Spleen (tissue), 11 donors: ENCODE data around the gene PMM2. TPM values are rescaled to one million over a fixed set of nuclear protein-coding genes. Genes with fewer than 3 reads are reported as not detected.

Source experiments
- DNase-seq: peaks from one replicate; pipeline ENCODE4 v3.0.0-alpha.2; 2020
- H3K27ac ChIP-seq, 8 donors: fragments of 200-600 bp; sonication (generic) in 7 of 8; 1 replicate in 4 of 8; 2 replicates in 4 of 8; pipeline versions ENCODE4 v1.5.0 to v1.8.0; 2016 to 2021; ENCODE audit warnings: inconsistent platforms in 4 of 8, mild to moderate bottlenecking in 4 of 8, moderate library complexity in 1 of 8
- H3K27me3 ChIP-seq, 7 donors: fragments of 200-600 bp; sonication (generic) in 6 of 7; replicated peaks in 1 of 7; 1 replicate in 4 of 7; 2 replicates in 3 of 7; pipeline versions ENCODE4 v1.5.0 to v1.8.0; 2016 to 2021; ENCODE audit warnings: inconsistent platforms in 3 of 7, mild to moderate bottlenecking in 1 of 7
- H3K36me3 ChIP-seq, 6 donors: fragments of 200-600 bp; sonication (generic) in 5 of 6; 1 replicate in 4 of 6; 2 replicates in 2 of 6; pipeline versions ENCODE4 v1.5.0 to v1.8.0; 2016 to 2021; ENCODE audit warnings: inconsistent platforms in 2 of 6
- H3K4me1 ChIP-seq, 6 donors: fragments of 200-600 bp; sonication (generic) in 5 of 6; 1 replicate in 3 of 6; 2 replicates in 3 of 6; pipeline versions ENCODE4 v1.5.0 to v1.8.0; 2016 to 2021; ENCODE audit warnings: inconsistent platforms in 3 of 6
- H3K4me3 ChIP-seq, 8 donors: fragments of 200-600 bp; sonication (generic) in 7 of 8; 1 replicate in 4 of 8; 2 replicates in 4 of 8; pipeline versions ENCODE4 v1.5.0 to v1.8.0; 2016 to 2021; ENCODE audit warnings: inconsistent platforms in 4 of 8, mild to moderate bottlenecking in 4 of 8, moderate library complexity in 2 of 8
- H3K9me3 ChIP-seq, 8 donors: fragments of 200-600 bp; sonication (generic) in 7 of 8; 1 replicate in 4 of 8; 2 replicates in 4 of 8; pipeline versions ENCODE4 v1.5.0 to v1.8.0; 2016 to 2021; ENCODE audit warnings: inconsistent platforms in 4 of 8
- POLR2A ChIP-seq, 3 donors: fragments of 450-650 bp; IDR thresholded peaks; one replicate each; pipeline ENCODE4 v1.5.1; 2017; ENCODE audit warnings: antibody characterized with exemption in 3 of 3, mild to moderate bottlenecking in 1 of 3
- POLR2AphosphoS5 ChIP-seq, 3 donors: sonication (generic); formaldehyde crosslinking; IDR thresholded peaks; one replicate each; pipeline ENCODE4 v1.5.1; 2017; ENCODE audit warnings: antibody characterized with exemption in 3 of 3
- WGBS, 5 donors: extraction: QIAGEN DNeasy Blood & Tissue Kit in 3 of 5; methylation state at CpG; one replicate each; pipeline versions ENCODE4 v1.1.5 to v1.1.7; 2013 to 2018; 5-methylcytosine and 5-hydroxymethylcytosine counted together
- intact Hi-C: fragments of 100-400 bp; cut with DNase I; formaldehyde crosslinking; loops from one replicate; pipeline ENCODE4 v1.15.0; 2023; ENCODE audit warnings: low total_unique reads
- polyA plus RNA-seq, 3 donors: library from polyadenylated mRNA; stranded (reverse); fragments of 200-250 nt; gene quantifications; one replicate each; pipeline ENCODE4 v1.2.1, GENCODE V29; 2013
- total RNA-seq, 7 donors: library from RNA; depleted of rRNA in 3 of 7; stranded (reverse); fragments of >200 nt in 3 of 7; fragmentation: NEBNext Ultra II Directional in 4 of 7; extraction: Animal tissue kit (Norgen Biotek cat#: 25700) in 4 of 7; gene quantifications; one replicate each; pipeline versions ENCODE4 v1.1.0 to v1.2.1, GENCODE V29; 2016 to 2021
- TF ChIP-seq, protein P1 (sequence below), 11 experiments: fragments of 200-600 bp in 7 of 11; fragments of 450-650 bp in 4 of 11; sonication (generic) in 4 of 11; IDR thresholded peaks in 8 of 11; conservative IDR thresholded peaks in 3 of 11; 1 replicate in 7 of 11; 2 replicates in 4 of 11; pipeline versions ENCODE4 v1.4.0 to v1.8.0; 2016 to 2021; ENCODE audit warnings: antibody characterized with exemption in 11 of 11, inconsistent platforms in 4 of 11, mild to moderate bottlenecking in 1 of 11
- donor health status: healthy with polysubstance abuse.
- donor health status: DM: no; HTN: no; CAD: no; lungs with moderate emphysema.
- donor health status: DM: no; HTN: no; CAD: no.
- donor health status: Bipolar disorder and iron deficiency.
- donor health status: healthy.
- donor health status: DM: no; HTN: no; CAD: no.
- donor health status: DM: yes; HTN: yes; CAD: no.

PMM2 gene
- total and polyA plus RNA-seq, 10 donors: 13.0 to 38.8 (median 30.8) TPM

DNA sequence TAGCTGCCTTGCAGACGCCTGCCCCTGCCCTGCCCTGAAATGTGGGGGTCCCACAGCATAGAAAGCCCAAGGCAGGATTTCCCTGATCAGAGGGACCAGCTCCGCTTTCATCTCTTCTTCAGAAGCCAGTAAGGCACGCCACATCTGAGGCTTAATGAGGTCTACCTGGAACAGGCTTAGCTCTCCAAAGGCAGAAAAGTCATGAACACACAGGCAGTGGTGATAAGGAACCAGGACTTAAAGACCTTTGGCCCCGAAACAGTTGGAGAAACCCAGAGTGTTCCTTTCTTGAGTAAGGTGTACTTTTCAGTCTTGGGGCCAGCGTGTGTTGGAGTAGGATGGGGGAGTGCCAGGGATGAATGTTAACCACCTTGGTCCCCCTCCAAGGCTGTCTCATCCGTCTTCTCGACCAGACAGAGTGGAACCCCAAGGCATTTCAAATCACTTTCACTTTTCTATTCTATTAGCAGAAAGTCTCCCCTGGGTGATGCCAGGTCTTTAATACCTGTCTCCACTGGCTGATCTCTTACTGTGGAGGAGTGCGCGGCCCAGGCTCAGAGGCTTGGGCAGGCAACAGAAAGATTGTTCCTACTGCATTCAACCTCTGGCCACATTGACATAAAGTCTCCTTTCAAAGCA lies 44.1 kb upstream of the PMM2 start:
- Histone ChIP-seq H3K4me1 (no peaks in the 10 kb centered on the region), H3K4me3 (no peak overlapping the region), H3K9me3 (no peaks in the 10 kb centered on the region), H3K27ac (no peak overlapping the region), H3K27me3 (no peaks in the 10 kb centered on the region), H3K36me3 (peaks cover 0 to 46% (median 4%) of the 10 kb centered on the region in 6 donors)
- peak; percentile 24 for DNase-seq
- 67 to 82% (median 72%) methylated on average over 7 to 9 of the region's 9 CpGs for WGBS, 5 donors
- intact Hi-C loops: no loop called here
- TF ChIP-seq POLR2AphosphoS5 (IDR thresholded peaks at IDR 0.05) (no peak), POLR2A (IDR thresholded peaks at IDR 0.05) (no peak)
- TF ChIP-seq, protein P1, sequence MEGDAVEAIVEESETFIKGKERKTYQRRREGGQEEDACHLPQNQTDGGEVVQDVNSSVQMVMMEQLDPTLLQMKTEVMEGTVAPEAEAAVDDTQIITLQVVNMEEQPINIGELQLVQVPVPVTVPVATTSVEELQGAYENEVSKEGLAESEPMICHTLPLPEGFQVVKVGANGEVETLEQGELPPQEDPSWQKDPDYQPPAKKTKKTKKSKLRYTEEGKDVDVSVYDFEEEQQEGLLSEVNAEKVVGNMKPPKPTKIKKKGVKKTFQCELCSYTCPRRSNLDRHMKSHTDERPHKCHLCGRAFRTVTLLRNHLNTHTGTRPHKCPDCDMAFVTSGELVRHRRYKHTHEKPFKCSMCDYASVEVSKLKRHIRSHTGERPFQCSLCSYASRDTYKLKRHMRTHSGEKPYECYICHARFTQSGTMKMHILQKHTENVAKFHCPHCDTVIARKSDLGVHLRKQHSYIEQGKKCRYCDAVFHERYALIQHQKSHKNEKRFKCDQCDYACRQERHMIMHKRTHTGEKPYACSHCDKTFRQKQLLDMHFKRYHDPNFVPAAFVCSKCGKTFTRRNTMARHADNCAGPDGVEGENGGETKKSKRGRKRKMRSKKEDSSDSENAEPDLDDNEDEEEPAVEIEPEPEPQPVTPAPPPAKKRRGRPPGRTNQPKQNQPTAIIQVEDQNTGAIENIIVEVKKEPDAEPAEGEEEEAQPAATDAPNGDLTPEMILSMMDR (IDR thresholded peaks at IDR 0.05 in 8 of 11, conservative IDR thresholded peaks at IDR 0.05 in 3 of 11): no peak

DNA sequence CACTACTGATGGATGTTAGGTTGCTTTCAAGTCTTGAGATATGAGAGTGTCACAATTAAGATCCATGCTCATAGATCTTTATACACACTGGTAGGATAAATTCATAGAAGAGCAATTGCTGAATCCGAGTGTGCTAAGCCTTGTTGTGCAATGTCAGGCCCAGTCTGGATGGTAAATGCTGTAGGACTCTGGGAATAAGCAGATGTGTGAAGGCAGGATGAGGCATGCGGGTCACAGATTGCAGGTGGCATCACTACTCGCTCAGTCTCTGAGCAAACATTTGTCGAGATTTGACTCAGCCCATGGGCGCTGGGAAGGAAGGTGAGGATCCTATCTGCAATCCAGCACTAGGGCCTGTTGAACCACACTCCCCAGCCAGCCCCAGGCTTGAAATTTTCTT lies 40.9 kb upstream of the PMM2 start:
- WGBS, 5 donors: 90 to 96% (median 94%) methylated on average over 5 of the region's 5 CpGs
- peaks cover 0 to 44% (median 1%) of the 10 kb centered on the region in 6 donors for H3K36me3 ChIP-seq
- H3K27ac ChIP-seq: no peak overlapping the region
- DNase-seq: peak; percentile 9
- H3K27me3 ChIP-seq: no peaks in the 10 kb centered on the region
- TF ChIP-seq, protein P1 (IDR thresholded peaks at IDR 0.05 in 8 of 11, conservative IDR thresholded peaks at IDR 0.05 in 3 of 11): no peak
- no peak for TF ChIP-seq POLR2AphosphoS5 (IDR thresholded peaks at IDR 0.05)
- no peak for TF ChIP-seq POLR2A (IDR thresholded peaks at IDR 0.05)
- no peaks in the 10 kb centered on the region for H3K9me3 ChIP-seq
- no peaks in the 10 kb centered on the region for H3K4me1 ChIP-seq
- H3K4me3 ChIP-seq: no peak overlapping the region
- intact Hi-C loops: no loop called here

DNA sequence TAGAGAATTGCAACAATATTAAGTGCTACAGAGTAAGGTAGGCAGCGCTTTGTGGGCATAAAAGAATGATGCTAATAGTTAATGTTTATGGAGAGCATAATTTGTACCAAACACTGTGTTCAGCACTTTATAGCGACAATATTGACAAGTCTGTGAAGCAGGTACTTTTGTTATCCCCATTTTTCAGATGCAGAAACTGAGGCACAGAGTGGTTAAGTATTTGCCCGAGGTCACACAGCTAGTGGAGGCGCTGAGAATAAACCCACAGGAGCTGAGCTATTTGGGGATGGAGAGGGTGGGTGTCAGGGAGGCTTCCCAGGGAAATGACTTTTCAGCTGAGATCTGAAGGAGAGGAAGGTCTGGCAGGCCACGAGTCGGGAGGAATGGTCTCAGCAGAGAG lies 39.6 kb upstream of the PMM2 start:
- no peak for TF ChIP-seq POLR2AphosphoS5 (IDR thresholded peaks at IDR 0.05)
- TF ChIP-seq, protein P1 (IDR thresholded peaks at IDR 0.05 in 8 of 11, conservative IDR thresholded peaks at IDR 0.05 in 3 of 11): no peak
- TF ChIP-seq POLR2A (IDR thresholded peaks at IDR 0.05): no peak
- Histone ChIP-seq H3K27me3 (no peaks in the 10 kb centered on the region), H3K27ac (no peak overlapping the region), H3K4me3 (no peak overlapping the region), H3K36me3 (peaks cover 0 to 38% (median 1%) of the 10 kb centered on the region in 6 donors), H3K9me3 (no peaks in the 10 kb centered on the region), H3K4me1 (no peaks in the 10 kb centered on the region)
- intact Hi-C loops: no loop called here
- 85 to 97% (median 95%) methylated on average over 6 of the region's 6 CpGs for WGBS, 5 donors
- DNase-seq: peak; percentile 46

DNA sequence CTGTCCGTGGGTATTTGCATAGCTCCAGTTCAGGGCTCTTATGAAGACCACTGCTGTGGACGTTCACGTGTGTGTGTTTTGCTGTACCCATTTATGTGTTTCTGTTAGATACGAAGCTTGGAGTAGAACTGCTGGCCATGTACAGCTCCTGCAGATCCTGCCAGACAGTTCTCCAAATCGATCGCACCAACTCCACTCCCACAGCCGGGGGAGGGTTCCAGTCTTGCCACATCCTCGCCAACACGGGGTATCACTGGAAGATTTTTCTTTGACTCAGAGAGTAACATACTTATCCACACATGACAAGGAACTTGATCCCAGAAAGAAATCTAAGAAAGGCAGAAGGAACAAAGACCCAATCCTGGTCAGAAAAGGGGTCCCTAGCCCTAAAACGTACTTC lies 37.6 kb upstream of the PMM2 start:
- H3K4me1 ChIP-seq: no peaks in the 10 kb centered on the region
- H3K27me3 ChIP-seq: no peaks in the 10 kb centered on the region
- WGBS, 5 donors: 87 to 93% (median 92%) methylated on average over 10 of the region's 10 CpGs
- peaks cover 0 to 50% (median 3%) of the 10 kb centered on the region in 6 donors for H3K36me3 ChIP-seq
- H3K4me3 ChIP-seq: no peak overlapping the region
- H3K27ac ChIP-seq: no peak overlapping the region
- TF ChIP-seq POLR2A (IDR thresholded peaks at IDR 0.05) (no peak), POLR2AphosphoS5 (IDR thresholded peaks at IDR 0.05) (no peak)
- TF ChIP-seq, protein P1 (IDR thresholded peaks at IDR 0.05 in 8 of 11, conservative IDR thresholded peaks at IDR 0.05 in 3 of 11): no peak
- intact Hi-C loops: no loop called here
- peak; percentile 5 for DNase-seq
- H3K9me3 ChIP-seq: no peaks in the 10 kb centered on the region
